Lower leg skin (tissue), 4 donors: ENCODE measurements around the gene PKD1L1. TPM values are rescaled to one million over a fixed set of nuclear protein-coding genes. Genes with fewer than 3 reads are reported as not detected.
A peak's percentile ranks its signal among the peaks of the same experiment; 100 is the strongest.

ENCODE experiments used
- DNase-seq, 2 donors: peaks; one replicate each; pipeline ENCODE4 v3.0.0-alpha.2; 2019; ENCODE audit warnings: low spot score in 2 of 2
- H3K4me3 ChIP-seq: fragments of 200-600 bp; sonication (generic); 2 replicates; pipeline ENCODE4 v1.5.1; 2017; ENCODE audit warnings: mild to moderate bottlenecking, low read depth; ENCODE audit not compliant: poor library complexity, severe bottlenecking
- CTCF ChIP-seq, 3 donors: fragments of 450-650 bp; IDR thresholded peaks; one replicate each; pipeline ENCODE4 v1.5.1; 2016; ENCODE audit warnings: antibody characterized with exemption in 3 of 3, mild to moderate bottlenecking in 3 of 3, moderate library complexity in 2 of 3
- POLR2A ChIP-seq, 2 donors: fragments of 450-650 bp; IDR thresholded peaks; one replicate each; pipeline ENCODE4 v1.6.1; 2016 to 2017; ENCODE audit warnings: antibody characterized with exemption in 2 of 2, mild to moderate bottlenecking in 1 of 2, moderate library complexity in 1 of 2
- WGBS, 2 donors: methylation state at CpG; one replicate each; pipeline ENCODE4 v1.1.5; 2018; 5-methylcytosine and 5-hydroxymethylcytosine counted together
- intact Hi-C: fragments of 100-400 bp; cut with DNase I; formaldehyde crosslinking; loops from one replicate; pipeline ENCODE4 v1.15.0; 2023; ENCODE audit warnings: low total_unique reads
- total RNA-seq, 4 donors: library from RNA; depleted of rRNA; stranded (reverse); fragments of >200 nt; gene quantifications; one replicate each; pipeline ENCODE4 v1.1.0, GENCODE V29; 2016

PKD1L1 gene
- total RNA-seq, 4 donors from 2014 or later = 0.04 to 0.12 (median 0.07) TPM

DNA sequence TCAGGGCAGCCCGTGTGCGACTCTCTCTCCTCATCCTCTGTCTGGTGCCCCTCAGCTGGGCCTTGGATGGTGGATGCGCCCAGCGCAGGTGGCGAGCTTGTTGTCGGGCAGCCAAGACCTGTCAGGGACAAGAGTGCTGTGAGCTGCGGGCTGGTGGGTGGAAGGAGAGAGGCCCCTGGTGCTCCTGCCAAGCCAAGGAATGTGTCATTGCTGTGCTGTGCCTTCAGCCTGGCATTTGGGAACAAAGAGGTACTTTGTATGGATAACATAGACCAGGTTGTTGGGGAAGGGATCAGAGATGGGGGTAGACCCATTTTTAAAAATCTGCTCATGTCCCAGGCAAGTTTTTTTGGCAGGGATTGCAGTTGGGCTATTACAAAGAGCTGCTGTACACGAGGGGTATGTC, 120.9 kb downstream of the PKD1L1 start:
- TF ChIP-seq POLR2A (IDR thresholded peaks at IDR 0.05) (no peak), CTCF (IDR thresholded peaks at IDR 0.05) (no peak)
- DNase-seq = no peak
- WGBS, 2 donors = 54 to 59% methylated on average over 8 of the region's 8 CpGs
- intact Hi-C loops = no loop called here
- no peak overlapping the region for H3K4me3 ChIP-seq

DNA sequence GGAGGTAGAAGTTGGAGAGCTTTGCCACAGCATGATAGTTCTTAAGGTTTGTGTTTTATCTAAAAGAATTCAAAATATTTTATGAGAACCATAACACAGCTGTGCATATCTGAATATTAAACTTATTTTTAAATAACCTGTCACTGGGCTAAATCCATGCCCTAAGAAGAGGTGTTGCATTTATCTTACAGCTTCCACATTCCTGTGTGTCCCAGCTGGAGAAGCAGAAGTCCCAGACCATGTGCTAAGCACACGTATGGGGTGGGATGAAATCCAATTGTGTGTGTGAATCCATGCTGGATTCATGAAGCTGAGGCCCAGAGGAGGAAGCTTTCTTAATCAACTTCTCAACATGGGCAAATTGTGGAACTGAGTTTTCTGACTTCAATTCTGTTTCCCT, 121.5 kb downstream of the PKD1L1 start:
- H3K4me3 ChIP-seq = no peak overlapping the region
- TF ChIP-seq CTCF (IDR thresholded peaks at IDR 0.05) = no peak
- TF ChIP-seq POLR2A (IDR thresholded peaks at IDR 0.05) = no peak
- no peak for DNase-seq
- WGBS, 2 donors = 50% methylated on average over 1 of the region's 1 CpG
- intact Hi-C loops = no loop called here

DNA sequence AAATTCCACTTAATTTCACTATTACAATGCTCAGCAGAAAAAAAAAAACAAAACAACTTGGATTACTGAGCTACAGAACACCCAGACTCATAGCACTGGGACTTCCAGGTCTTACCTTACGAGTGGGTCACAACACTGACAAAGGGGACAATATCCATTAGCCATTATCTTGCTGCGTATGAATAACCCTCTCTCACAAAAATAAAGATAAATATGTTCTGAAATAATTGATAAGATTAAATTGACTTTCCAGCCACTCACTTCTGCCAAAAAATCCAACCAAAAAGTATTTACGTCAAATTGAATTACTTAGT, 128.7 kb downstream of the PKD1L1 start:
- H3K4me3 ChIP-seq = no peak overlapping the region
- TF ChIP-seq CTCF (IDR thresholded peaks at IDR 0.05) = no peak
- 93 to 95% methylated on average over 3 of the region's 3 CpGs for WGBS, 2 donors
- DNase-seq = no peak
- intact Hi-C loops = loop anchor here (5.0 to 10.0 kb wide), 2 partner anchors 375 to 552 kb away; no protein-coding TSS in a partner anchor

DNA sequence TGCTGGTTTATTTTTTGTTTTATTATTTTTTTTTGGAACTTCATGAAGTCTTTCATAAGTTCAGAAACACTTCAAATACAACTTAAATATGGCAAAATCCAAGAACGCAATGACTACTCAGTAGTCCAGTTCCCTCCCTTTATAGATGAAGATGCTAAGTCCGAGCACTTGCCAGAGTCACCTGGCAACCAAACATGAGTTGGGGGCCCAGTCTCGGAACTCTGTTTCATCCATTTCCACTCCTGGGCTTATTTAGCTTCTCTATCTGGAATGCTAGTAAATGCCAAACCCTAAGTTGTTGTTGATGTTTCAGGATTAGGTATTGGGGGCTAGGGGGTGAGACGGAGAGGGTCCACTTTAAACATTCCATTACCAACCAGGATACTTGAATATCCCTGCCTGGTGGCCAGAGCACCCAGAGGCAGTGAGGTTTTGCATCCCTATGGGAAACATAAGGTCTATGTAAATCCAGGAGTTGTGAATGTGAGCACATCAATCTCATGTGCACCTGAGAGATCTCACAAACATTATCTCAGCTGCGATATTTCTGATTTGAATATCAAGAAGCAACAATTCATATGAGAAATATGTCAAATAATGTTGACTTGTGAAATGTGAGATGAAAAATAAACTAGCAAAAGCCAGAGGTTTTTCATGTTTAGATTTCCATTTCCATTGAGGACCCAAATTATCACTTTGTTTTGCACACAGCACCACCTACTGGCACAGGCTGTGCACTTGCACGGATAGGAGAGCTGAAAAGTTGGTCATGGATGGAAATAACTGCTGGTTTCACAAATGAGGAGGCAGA, 129.3 kb downstream of the PKD1L1 start:
- intact Hi-C loops = loop anchor here (5.0 to 10.0 kb wide), 2 partner anchors 374 to 552 kb away; no protein-coding TSS in a partner anchor
- TF ChIP-seq CTCF (IDR thresholded peaks at IDR 0.05) (peak in 2 of 3 donors; percentile 38 to 76), POLR2A (IDR thresholded peaks at IDR 0.05) (no peak)
- no peak overlapping the region for H3K4me3 ChIP-seq
- WGBS, 2 donors = 50 to 53% methylated on average over 6 of the region's 6 CpGs
- DNase-seq = peak; percentile 68 to 93

DNA sequence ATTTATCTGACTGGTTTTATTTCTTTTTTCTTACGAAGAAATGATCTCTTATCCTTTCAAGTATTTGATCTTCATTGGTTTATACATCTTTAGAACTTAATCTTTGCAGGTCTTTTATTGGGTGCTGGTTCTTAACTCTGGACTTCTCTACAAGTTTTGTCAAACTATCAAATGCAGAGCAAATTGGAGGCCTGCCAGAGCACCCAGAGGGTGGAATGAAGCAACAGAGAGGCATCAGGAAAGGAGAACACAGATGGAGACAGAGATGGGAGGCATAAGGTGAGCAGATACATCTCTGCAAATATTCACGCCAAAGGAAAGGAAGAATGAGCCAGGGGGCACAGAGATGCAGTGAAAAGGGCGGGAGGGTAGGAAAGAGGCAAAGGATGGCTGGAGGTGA, 130.3 kb downstream of the PKD1L1 start:
- intact Hi-C loops = loop anchor here (5.0 to 10.0 kb wide), 2 partner anchors 373 to 551 kb away; no protein-coding TSS in a partner anchor
- TF ChIP-seq CTCF (IDR thresholded peaks at IDR 0.05) (no peak), POLR2A (IDR thresholded peaks at IDR 0.05) (no peak)
- no peak overlapping the region for H3K4me3 ChIP-seq
- 81 to 90% methylated on average over 3 of the region's 3 CpGs for WGBS, 2 donors
- peak in 1 of 2 donors; percentile 83 for DNase-seq
